Hindlimb muscle (tissue), 1 donor: Measurements from ENCODE around the gene NRDE2. TPM values are rescaled to one million over a fixed set of nuclear protein-coding genes. Genes with fewer than 3 reads are reported as not detected.

Experiments
- DNase-seq: peaks from one replicate; pipeline ENCODE4 v3.0.0-alpha.2; 2013
- polyA plus RNA-seq: library from polyadenylated mRNA; unstranded; fragments of 120-200 nt; gene quantifications from one replicate; pipeline ENCODE4 v1.2.1, GENCODE V29; 2013; ENCODE audit not compliant: insufficient read length

Gene NRDE2
- polyA plus RNA-seq, 1 donor: 13.6 TPM

DNA sequence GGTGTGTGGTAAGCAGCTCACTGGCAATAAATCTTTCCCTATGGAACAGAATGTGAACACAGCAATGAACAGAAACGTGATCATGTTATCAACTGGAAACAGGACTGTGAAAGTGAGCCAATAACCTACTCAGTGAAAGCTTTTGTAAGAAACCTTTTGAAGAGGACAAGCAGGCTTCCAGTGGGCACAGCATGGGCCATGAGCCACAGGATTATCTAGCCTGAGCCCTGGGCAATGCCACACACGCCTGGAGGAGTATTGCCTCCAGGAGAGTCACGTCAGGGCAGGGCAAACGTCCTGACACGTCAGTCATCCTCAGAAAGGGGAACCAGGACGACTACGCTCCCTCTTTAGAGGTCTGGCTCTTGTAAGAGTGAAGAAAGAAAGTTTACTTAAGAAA lies 32.3 kb downstream of the NRDE2 start:
- DNase-seq: no peak

DNA sequence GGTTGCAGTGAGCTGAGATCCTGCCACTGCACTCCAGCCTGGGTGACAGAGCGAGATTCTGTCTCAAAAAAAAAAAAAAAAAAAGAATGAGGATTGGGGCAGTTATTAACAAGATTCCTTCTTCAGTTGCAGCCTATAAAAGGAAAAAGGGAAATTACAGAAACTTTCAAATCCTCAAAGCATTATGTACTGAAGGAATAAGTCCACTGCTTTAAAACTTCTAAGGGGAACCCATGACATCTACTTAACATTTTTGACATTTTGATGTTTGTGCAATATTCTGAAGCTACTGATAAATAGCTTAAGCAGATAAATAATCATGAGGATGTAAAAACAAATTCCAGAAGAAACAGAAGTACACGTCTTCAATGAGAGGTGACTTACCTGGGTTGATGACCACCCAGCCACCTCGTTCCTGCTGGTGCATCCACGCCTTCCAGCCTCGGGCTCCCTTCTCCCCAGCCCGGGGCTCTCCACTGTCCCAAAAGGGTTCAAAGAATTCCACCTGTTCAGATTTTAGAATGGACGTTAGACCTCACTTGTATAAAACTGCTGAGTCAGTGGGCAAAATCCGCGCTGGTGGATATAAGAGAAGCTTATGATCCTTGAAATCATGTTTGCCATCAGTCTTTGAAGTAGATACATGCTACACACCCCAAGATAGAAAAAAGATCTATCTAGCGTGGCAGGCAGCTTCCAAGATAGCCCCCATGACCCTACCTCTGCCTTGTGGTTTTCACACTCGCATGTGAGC lies 33.7 kb downstream of the NRDE2 start:
- DNase-seq: no peak

DNA sequence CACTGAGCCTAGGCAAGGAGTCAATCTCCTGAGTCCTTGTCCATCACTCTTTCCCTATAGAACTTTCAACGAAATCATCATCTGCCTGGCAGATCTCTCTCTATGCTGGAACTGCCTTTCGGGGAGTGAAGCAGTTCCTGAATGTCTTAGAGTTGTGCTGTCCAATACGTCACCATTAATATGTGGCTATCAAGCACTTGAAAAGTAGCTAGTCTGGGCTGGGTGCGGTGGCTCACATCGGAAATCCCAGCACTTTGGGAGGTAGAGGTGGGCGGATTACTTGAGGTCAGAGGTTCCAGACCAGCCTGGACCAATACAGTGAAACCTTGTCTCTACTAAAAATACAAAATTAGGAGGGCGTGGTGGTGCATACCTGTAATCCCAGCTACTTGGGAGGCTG lies 35.1 kb downstream of the NRDE2 start:
- no peak for DNase-seq

DNA sequence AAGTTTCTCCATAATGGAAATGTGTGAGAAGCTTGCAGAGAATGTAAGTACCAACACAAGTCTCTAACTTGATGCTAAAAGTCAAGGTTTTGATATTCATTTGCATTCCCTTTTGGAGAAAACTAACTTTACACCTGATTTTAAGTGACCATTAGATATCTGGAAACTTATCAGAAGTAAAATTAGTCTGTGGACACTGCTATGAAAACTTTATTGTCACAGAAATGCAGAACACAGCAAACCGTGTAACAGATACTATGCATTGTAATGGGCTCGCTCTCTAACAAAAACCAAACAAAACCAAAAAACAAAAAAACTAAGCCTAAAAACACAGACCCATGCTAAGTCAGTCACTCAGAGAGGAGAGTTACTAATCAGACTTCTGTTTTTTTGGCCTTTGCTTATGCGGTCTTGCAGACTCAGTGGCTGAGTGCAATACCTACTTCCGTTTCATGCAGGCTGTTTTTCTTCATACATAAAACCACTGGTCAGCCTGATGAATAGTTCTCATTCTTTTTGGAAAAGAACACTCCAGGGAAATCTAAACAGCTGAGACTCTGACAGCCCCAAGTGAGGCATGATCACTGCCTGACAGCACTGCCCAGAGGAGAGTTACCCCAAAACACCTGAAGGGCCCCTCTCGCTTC lies 35.7 kb downstream of the NRDE2 start:
- no peak for DNase-seq

DNA sequence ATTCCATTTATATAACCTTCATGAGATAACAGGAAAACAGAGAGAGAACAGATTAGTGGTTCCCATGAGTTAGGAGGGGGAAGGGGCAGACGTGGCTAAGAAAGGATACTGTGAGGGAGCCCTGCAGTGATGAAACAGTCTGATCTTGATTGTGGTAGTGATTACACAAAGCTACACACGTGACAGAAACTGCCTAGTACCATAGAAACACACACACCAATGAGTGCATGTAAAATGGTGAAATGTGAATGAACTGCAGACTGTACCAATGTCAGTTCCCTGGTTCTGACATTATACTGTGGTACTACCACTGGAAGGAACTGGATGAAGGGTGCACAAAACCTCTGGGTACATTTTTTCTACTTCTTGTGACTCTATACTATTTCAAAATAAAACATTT lies 36.9 kb downstream of the NRDE2 start:
- no peak for DNase-seq

DNA sequence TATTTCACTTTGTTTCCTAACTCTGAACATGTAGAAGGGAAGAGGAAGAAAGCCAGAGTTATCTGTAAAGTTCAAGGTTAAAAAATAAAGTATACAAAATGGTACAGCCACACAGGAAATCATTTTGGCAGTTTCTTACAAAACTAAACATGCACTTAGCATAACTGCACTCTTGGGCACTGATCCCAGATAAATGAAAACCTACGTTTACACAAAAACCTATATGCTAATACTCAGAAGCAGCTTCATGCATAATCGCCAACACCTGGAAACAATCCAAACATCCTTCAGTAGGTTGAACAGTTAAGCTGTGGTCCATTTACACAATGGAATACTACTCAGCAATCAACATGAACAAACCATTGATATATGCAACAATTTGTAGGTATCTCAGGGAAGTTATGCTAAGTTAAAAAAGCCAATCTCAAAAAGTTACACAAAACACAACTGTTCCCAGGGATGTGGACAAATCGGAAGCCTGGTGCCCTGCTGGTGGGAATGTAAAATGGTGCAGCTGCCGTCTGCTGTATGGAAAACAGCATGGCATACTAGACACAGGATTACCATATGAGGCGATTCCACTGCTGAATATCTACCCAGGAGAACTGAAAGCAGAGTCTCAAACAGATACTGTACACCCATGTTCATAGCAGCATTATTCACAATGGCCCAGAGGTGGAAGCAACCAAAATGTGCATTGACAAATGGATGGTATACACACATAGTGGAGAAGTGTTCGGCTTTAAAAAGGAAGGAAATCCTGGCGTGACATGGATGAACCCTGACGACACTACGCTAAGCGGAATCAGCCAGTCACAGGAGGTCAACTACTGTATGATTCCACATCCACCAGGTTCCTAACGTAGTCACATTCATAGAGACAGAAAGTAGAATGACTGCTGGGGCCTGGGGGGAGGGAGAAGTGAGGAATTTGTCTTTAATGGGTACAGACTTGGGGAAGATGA lies 37.7 kb downstream of the NRDE2 start:
- no peak for DNase-seq

DNA sequence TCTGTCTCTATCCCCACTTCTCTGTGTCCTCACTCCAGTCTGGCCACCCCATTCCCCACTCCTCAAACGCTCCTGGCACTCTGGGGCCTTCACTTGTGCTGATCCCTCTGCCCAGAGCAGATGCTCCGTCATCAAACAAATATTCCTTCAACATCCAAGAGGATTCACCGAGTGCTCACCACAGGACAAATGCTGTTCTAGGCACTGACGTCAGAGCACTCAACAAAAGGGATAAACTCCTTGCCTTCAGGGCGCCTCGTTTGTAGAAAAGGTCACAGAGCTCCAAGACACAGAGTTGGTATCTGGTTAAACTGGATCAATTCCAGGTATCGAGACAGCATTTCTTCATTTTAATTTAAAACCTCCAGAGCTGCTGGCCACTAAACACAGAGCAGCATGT lies 40.0 kb downstream of the NRDE2 start:
- no peak for DNase-seq

DNA sequence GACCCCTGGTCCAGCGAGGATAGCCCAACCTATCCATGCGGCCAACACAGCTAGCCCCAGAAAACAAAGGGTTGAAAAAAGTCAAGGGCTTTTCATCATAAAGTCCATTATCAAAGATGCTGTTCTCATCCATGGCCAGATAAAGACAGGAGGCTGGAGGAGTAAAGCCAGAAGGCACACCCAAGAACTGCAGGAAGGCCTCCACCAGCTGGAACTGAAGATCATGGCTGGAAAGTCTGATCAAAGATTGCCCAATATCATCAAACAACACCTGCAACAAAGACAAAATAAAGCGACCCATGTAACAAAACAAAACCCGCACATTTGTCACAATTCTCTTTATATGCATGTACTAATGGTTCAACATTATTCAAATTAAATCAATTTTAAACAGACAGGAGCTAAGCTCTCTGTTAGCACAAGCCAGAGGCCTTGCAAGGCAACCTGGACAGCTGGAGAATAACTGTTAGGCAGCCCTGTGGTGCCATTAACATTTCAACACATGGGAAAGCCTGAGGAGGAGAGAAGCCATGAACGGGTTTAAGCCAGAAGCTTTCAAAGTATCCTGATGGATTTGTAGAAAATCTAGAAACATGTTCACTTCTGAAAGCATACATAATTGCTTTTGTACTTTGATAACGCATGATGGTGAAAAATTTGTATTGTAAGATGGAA lies 41.3 kb downstream of the NRDE2 start:
- no peak for DNase-seq

DNA sequence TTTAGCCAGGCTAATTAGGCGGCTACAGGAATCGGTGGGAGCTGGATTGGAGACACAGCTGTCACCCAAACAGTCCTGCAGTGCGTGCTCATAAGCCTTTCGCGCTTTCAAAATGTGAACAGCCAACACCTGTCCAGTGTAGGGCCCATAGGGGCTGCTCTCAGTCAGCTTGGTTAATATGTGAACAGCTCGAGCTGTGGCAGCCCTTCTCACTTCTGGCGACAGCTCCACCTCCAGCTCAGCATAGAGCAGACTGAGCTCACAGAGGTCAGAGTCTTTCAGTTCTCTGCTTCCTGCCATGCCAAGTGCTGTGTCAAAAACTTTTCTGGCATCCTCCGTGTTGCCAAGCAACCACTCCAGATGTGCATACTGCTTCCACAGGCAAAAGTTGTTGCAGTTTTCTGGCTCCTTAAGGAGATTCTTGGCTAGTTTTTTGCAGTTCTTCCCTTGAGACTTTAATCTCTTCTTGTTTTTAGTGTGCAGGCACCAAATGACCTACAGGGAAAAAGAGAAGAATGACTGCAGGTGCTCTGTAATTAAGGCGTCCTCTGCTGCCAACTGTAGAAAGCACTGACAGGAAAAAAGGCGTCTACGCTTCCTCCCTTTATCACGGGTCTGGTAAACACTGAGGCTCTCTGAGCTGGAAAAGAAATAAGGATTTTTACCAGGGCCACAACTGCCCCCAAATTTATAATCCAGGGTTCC lies 42.9 kb downstream of the NRDE2 start:
- peak; percentile 38 for DNase-seq

DNA sequence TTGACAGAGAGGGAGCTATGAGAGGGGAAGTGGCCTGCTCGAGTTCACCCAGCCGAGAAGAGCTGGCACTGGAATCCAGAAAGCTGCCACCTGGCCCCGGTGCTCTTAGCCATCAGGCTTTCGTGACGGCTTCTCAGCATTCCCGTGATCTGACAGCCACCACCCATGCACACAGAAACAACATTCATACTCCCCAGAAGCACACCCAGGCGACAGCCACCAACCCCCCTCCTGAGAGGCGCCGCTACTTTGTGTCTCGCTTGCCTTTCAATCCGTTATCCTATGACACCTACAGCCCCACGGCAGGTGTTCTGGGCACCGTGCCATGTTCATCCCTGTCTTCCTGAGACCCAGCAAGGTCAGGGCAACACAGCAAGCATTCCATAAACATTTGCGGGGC lies 44.0 kb downstream of the NRDE2 start:
- DNase-seq: no peak

DNA sequence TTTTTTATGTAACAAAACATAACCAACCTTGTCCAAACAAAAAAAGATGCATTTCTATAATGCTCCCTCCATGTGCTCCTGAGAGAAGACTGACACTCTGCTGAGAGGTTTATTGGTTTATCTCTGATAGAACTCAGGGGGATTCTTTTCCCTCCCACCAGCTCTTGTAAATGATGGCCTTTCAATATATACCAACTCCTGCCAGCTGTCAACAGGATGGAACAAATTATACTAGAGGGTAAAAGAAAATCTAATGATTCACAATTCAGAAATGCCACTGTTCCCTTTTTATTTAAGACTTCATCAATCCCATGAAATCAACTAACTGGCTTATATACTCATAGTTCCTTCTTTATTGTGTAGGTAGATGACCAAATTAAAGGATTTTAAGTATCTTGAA lies 50.0 kb downstream of the NRDE2 start:
- no peak for DNase-seq

DNA sequence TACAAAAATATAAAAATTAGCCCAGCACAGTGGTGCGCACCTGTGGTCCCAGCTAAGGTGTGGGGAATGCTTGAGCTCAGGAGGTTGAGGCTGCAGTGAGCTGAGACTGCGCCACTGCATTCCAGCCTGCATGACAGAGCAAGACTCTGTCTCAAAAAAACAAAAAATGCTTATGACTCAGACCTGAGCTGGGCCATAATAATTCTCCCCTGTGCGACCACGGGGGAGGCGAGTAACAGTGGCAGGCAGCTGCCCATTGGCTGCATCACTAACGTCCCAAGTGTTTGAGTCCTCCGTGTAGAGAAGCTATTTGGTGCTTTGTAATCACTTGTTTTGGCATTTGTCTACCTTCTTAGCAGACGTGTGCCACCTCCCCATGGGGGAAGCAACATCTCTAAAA lies 50.5 kb downstream of the NRDE2 start:
- DNase-seq: no peak

DNA sequence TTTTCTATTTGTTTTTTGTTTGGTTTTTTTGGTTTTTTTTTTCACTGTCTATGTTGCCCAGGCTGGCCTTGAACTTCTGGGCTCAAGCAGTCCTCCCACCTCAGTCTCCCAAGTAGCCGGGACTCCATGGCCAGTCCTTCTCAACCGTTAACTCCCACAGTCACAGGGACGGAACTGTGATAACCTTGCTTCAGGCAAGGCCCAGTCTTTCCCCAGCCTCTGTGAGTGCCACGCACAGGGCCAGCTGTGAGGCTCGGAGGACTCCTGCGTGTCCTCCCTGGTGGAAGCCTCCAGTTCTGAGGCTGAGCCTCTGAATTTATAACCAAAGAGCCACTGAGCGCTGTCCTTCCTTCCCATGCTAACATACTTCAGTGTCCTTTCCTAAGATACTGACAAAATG lies 51.6 kb downstream of the NRDE2 start:
- DNase-seq: no peak

DNA sequence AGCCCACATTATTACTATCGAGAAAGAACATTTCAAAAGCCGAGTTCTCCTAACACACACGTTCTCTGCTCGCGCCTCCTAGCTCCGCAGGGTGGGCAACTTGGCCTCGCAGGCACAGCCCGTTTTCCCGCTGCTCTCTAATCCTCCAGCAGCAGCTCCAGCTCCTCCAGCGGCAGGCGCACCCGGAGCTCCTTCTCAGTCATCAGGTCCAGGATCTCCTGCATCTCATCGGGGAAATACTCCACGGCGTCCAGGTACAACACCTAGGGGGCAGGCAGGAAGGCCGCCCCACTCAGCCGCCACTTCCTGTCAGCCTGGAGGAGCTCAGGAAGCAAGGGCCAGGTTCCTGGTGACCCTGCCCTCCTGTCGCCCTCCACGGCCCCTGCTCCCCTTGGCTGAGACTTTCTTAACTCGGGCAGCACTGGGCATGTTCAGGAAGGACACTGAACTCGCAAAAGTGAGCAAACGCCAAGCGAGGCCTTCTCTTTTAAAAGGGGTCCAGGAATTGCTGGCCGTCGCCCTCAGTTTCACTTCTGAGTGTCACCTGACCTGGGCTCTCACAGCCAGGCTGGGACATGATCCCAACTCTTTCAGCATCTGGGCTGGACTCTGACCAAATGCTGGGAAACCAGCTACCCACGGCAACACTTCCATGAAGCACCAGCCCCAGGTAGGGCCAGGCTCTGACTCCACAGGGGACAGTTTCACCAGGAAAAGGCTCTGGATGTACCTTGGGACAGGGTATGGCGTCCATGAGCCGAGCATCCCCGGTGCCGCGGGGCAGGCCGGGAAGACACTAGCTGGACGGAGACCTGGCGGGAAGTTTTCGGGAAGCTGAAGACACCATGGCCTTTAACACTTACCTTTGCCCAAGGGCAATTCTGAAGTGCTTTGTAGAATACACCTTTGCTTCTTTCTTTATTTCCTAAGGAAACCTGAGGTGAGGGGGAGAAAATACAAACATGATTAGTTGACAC lies 53.3 kb downstream of the NRDE2 start:
- DNase-seq: no peak

DNA sequence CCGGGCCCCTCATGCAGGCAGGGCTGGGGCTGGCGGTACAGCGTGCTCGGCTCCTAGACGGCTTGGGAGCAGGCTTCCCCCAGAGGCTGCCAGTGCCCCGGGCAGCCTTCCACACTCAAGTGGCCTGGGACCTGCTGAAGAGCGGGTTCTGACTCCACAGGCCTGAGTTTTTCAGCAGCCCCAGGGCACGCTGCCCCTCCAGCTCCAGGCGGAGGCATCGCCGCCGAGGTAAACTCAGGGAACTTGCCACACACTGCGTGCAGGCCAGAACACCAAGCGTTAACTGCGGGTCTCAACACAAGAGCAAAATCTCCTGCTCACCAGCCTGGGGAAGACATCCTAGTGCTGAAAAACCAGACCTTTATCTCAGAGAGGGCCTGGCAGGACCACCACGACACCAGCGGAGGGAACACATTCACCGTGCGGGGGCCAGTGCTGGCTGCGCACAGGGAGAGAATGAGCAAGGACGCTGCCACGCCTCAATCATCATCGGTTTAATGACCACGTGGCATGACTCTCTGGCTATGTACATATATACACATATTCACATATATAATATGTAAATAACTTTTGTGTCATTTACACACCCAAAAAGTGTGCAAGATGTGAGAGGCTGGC lies 54.1 kb downstream of the NRDE2 start:
- no peak for DNase-seq

DNA sequence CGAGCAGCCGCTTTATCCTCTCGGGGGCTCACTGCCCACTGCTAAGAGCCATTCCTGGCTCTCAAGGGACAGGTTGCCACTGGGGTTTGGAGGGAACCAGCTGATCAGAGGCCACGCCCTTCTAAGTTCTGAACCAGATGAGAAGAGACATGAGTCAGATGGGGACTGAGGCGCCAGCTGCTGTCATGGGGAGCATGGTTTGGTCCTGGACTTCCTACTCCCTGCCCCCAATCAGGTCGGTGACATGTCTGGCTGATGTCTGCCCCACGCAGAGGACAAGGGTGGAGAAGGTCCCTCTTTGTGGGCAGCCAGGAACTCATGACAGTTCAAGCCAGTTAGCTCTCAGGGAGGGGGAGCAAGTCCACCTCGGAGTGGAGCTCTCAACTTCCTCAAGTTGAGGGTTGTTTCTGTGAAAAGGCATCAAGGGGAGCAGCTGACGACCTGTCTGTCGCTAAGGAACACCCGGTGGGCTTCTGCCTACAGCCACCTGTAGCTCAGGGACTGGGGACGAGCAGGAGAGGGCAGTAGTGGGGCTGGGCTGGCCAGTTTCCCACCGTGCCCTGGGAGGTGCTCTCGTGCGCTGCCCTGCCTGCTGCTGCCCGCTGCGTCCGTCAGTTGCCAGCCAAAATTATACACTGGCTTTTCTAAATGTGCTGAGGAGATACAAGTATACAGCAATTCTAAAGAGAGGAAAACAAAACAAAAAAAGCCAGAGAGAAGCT lies 54.9 kb downstream of the NRDE2 start:
- no peak for DNase-seq

DNA sequence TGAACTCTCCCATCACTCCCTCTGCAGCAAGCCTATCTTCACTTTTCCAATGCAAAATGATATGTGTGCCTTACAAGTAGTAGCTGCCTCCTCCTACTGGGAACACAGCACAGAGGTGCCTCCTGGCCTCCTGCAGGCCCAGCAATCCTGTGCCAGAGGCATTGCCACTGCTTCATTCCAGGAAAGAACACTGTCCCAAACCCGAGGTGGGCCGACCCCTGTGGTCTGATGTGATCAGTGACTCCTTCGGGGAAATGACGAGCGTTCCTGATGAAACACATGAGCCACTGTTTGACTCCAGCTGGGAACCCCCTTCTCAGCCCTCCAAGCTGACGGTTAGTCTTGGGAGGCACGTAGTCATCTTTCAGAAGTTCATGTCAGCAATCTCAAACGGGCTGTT lies 55.9 kb downstream of the NRDE2 start:
- DNase-seq: no peak

DNA sequence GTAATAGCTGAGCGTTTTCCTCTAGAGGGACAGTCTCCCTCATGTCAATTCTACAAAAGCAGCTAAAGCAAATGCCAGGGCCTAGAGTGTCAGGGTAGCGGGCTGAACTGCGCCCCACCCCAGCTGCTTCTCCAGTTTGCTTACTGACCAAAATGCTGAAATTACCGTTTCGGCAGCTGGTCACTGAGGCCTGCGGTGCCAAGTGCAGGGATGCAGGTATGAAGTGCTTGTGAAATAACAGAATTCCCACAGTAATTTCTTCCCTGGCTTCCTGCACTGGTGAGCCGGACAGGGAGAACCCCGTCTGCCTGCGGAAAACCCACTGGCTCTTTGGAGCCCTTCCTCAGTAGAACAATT lies 56.3 kb downstream of the NRDE2 start:
- no peak for DNase-seq

DNA sequence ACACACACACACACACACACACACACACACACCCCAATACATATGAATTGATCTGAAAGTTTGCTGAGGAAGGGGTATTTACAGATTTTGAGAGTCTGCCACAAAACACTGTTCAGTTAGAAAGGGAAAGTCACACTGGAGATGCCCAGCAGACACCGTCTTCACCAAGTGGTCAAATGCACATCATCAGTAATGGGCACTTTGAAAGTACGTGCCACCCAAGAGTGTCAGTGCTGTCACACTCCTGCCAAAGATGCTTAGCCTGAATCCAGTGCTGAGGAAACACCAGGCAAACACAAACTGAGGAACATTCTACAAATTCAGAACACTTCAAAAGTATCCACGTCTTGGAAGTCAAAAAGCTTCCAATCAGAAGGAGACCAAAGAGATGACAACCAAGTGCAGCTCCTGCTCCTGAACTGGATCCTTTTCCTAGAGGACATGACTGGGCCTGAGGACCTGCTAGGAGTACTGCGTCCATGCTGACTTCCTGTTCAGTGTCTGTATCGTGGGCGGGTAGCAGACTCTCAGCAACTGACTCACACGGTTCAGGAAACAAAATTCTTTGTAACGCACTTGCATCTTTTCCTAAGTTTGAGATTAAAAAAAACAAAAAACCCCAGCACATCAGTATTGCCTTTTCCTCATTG lies 56.8 kb downstream of the NRDE2 start:
- DNase-seq: no peak
